GM21515 (cell line): Measurements from ENCODE around the gene TNNT2.

Source experiments
- ATAC-seq: cut with Tn5 transposase; IDR thresholded peaks from one replicate; pipeline ENCODE4 v1.9.1; 2021; ENCODE audit not compliant: unreplicated experiment

The TNNT2 gene

DNA sequence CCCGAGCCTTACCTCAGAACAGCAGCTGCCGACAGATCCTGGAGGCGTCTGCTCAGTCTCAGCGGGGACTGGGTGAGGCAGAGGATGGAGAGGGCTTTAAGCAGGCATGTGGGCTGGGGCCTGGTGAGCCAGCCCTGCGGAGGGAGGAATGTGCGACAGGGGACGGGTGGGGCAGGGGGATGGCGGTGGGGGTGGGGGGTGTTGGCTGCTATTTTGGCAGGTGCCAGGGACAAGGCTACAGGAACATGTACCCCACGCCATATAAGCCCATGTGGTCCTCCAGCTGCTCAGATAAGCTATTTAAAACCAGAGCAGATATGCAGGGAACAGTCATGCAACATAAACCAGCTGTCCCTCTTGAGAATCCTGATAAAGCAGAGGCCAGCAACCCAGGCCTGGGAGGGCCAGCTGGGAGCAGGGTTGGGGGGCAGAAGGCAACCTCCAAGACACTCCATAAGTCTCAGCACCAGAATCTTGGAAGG is at the start of gene TNNT2:
Gene TNNT2, minus strand, starts transcription at position 70 of the 482 bp plus-strand sequence. CDS start 4,426 bp downstream, outside the sequence.
- no peak for ATAC-seq

DNA sequence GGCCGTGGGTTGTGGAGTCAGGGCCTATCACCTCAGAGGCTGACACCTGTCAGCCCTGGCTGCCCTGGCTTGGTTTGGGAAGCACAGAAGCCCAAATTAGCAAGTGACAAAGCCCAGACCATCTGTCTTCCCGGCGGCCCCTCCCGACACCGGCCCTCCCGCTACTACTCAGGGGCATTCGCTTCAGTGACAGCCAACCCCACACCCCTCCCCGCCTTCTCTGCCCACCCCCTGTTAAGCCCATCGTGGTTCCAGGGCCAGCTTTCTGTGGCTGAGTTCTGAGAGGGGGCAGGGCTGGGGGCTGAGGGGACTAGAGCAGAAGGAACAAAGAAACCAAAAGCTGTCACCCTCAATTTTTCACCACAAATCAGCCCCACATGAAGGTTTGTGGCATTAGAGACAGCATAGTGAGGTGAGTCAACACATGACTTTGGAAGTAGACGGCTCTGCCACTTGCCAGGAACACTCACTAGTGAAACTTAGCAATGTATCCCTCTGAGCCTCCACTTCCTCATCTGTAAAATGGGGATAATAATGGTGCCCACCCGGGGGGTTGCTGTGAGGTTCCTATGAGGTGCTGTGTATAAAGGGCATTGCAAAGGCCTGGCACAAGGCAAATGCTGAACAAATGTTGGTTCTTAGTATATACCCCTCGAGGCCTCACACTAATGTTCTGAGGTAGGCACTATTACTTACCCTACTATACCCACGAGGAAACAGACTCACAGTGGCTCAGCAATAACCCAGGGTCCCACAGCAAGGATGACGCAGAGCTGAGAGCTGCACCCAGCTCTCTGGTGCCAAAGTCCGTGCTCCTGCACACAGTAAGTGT is 49.2 kb upstream of the TNNT2 start:
- no peak for ATAC-seq

DNA sequence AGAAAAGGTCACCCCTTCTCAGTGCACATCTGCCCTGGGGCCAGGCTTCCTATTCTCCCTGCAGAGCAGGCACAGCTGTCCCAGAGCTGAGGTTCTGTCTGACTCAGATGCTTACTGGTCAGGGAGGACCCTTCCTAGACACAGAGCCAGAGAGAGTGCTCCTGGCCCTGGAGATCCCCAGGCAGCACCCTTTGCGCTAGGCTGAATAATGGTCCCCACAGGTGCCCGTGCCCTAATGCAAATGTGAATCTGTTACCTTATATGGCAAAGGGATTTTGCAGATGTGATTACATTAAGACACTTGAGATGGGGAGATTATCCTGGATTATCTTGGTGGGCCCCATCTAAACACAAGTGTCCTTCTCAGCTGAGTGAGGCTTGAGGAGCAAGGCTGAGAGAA is 46.7 kb upstream of the TNNT2 start:
- no peak for ATAC-seq

- no peak for ATAC-seq
These were observed 46.2 kb upstream of the TNNT2 start for GRCh38 chr1:201423655-201424054.

GRCh38 chr1:201422436-201423030 is 45.1 kb upstream of the TNNT2 start:
- ATAC-seq: no peak

DNA sequence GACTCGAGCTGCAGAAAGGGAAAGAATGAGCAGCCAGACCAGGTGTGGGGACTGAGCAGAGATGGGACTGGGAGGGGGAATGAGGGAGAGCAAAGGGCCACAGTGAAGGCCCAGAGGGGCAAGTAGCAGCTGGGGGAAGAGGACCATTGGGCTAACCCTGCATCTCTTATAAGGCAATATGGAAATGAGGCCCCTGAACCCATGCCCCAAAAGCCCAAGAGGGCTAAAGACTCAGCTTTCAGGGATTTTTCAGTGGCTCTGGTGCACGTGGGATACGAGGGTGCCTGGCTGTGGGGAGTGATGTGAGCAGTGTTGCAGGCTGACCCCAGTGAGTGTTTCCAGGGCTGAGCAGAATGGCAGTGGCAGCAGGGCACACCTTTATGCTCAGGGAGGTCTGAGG is 44.5 kb upstream of the TNNT2 start:
- no peak for ATAC-seq

DNA sequence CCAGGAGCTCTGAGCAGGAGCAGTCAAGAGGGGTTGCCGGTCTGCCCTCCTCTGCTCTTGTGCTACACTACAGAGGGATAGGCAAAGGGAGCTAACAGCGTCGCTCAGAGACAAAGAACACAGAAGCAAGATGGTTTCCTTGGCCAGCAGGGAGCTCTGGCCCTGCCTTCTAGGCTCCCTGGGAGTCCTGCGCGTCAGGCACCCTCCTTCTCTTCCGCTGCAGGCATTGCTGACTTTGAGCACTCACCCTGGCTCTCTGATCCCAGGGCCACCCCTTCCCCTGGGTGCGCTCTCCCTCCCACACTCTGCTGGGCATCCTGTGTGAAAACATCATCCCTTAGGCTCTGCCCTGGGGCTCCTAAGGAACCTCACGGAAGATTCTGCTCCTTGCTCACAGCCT is 43.6 kb upstream of the TNNT2 start:
- no peak for ATAC-seq

GRCh38 chr1:201420608-201421002 is 43.1 kb upstream of the TNNT2 start:
- ATAC-seq: no peak

DNA sequence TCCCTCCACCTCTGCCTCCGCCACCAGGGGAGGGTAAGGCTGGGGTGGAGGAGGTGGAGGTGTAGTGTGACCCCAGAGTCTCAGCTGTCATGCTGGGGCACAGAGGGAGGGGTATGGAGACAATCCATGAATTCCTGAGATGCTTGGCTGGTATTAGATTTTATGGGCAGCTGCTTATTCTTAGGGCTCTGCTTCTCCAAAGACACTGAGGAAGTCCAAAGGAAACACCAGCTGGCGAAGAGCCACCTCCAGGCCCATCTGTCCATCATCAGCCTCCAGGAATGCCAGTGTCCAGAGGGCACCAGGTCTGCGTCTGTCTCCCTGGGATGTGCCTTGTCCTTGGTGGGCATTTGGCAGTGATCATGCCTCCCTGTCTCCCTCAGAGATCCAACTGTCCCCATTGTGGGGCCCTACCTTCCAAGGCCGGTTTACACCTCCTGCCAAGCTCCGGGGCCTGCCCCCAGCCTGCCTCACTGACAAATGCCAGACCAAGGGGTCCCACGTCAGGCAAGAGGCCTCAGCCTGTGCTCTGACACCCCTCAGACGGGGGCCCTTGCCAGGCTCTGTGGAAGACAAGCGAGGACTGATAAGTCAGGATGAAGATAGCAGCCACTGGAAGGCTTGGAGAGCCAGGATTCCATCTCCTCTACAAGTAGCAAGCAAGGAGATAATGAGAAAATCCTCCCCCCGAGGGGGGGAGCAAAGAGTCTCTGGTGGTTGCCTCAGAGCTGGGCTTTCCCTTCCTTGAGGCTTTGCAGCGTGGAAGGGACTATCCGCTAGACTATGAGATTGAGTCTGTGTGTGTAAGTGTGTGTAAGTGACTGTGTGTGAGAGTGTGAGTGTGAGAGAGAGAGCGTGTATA is 42.5 kb upstream of the TNNT2 start:
- no peak for ATAC-seq

DNA sequence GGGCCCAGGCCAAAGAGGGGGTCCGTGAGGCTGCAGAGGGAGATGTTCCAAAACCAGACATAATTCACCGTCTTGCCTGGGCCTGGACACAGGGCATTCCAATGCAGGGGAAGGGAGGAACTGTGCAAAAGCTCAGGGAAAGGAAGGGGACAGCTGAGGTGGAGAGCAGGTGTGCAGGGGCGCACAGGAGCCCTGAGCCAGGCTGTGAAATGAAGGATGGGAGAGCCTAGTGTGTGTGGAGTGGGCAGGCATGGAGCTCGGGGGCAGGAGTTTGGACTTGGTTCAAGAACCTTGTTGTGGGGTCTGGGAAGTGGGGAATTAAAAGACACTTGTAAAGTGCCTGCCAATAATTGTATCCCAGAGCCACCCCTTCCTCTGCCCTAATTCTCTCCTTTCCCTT is 41.8 kb upstream of the TNNT2 start:
- ATAC-seq: no peak

DNA sequence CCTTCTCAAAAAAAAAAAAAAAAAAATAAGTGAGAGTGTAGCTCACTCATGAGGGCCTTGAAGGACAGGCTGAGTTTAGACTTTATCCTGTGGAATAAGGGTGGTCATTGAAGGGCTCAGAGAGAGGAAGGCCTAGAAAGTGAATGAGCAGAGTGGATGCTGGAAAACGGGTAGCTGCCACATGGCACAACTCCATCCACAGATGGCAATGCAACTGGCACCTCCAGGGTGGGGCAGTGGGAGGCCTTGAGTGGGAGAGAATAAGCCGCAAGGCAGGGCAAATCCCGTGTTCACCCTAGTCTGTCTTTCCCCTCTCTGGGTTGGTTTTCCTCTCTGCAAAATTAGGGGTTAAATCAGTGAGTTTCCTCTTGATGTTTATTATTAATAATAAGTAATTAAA is 41.0 kb upstream of the TNNT2 start:
- no peak for ATAC-seq

DNA sequence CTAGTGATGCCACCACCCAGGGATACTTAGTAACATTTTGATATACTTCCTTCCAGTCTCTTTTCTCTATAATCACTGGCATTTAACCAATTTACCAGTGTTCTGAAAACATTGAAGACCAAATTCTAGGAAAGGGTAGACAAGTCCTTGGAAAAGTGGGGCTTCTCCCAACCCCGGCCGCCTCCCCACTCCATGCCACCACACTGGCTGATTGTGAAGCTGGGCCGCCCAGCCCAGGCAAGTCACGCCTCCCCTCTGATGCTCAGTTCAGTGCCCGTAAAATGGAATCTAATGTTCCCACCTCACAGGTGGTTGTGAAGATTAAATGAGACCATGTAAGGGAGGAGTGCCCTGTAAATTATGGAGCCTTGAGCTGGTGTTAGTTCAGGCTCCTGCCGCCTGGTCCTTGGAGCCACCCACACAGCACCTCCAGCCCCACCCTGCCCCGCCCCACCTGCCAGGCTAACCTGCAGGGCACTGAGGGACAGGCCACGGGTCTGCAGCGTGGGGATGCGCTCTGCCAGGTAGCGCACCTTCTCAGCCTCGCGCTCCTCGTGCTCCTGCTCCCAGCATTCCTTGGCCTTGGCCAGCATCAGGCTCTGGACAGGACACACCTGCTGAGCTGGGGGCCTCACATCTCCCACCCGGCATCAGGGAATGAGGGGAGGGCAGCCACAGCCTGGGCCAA is 36.7 kb upstream of the TNNT2 start:
- no peak for ATAC-seq

DNA sequence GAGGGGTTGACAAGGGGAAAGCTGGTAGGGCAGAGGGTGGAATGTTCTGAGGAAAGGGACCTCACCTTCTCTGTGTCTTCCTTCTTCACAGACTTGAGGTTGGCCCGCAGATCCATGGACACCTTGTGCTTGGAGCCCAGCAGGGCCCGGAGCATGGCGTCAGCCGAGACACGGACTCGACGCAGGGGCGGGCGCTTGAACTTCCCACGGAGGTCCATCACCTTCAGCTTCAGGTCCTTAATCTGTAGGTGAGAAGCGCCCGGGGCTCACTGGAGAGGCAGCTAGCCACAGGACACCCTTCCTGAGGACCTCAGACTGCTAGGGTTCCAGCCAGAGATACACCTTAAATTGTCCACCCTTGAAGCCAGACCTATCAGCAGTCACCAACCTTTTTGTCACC is 33.8 kb upstream of the TNNT2 start:
- ATAC-seq: no peak

DNA sequence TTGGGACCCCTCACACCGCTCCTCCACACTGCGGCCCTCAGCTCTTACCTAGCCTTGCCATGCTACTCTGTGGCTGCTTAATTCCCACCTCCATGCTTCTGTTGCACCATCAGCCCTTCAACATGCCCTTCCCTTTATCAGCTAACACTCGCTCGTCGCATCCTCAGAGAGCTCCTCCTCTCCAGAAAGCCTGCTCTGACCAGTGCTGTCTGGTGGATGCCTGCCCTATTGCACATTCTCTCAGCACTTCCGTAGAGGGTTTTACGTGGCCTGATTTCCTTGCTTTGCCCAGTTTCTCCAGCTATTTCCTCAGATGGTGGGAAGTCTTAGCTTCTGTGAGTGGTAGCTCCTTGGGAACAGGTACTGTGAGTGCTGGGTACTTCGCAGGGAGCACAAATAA is 32.0 kb upstream of the TNNT2 start:
- ATAC-seq: no peak

DNA sequence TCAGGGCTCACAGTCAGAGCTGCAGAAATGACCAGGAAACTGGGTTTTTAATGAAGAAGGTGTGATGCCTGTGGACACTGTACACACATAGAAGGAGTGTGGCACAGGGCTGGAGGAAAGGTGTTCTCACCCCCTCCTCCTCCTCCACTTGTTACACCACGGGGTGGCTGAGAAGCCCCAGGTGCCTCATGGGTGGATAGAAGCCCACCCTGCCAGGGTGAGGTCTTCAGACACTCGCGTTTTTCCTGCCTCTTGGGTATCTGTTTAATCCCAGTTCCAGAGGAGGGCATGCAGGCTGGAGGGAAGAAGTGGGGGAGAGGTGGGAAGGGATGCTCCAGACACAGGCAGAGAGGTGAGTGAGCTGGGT is 31.3 kb upstream of the TNNT2 start:
- no peak for ATAC-seq

- ATAC-seq: no peak
These were observed 30.8 kb upstream of the TNNT2 start for GRCh38 chr1:201408176-201408833.

- ATAC-seq: no peak
These were observed 29.4 kb upstream of the TNNT2 start for GRCh38 chr1:201406831-201407406.

- ATAC-seq: no peak
These were observed 28.0 kb upstream of the TNNT2 start for GRCh38 chr1:201405484-201405831.

DNA sequence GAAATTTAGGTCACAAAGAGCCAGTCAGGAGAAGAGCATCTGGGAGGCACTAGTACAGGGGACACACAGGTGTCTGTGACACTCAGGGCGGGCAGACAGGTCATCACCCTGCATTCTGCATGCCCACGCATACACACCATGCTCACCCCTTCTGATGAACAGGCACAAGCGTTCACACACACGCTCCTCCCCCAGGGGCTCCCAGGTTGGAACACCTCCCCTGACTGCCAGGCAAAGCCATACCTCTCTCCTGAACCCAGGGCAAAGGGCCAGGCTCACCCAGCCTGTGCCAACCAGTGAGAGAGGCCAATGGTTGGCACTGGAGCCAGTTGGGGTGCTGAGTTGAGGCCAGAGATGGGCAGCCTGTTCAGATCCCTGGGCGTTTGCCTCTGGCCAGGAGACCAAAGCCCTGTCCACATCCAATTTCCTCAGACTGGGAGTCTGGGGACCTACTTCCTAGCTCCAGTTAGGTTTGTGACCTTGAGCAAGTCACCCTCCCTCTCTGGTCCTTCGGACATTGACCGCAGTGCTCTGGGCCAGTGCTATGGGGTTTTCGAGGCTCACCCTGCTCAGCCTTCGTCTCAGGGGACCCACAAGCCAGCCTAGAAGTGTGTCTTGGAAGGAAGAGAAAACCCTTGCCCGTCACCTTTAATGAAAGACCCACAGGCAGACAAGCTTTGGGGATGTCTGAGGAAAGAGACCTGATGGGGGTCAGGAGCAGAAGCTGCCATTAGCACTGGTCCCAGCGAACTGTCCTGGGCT is 27.4 kb upstream of the TNNT2 start:
- no peak for ATAC-seq

- ATAC-seq: no peak
These were observed 26.6 kb upstream of the TNNT2 start for GRCh38 chr1:201404055-201404454.
